SK-N-SH (cell line): ENCODE results near the gene DGKZ. TPM values are rescaled to one million over a fixed set of nuclear protein-coding genes. Genes with fewer than 3 reads are reported as not detected.

ENCODE experiments used
- CTCF ChIA-PET: fragments of 300-600, 350-600 bp; formaldehyde crosslinking; extraction: SDS; loops from one replicate; lab custom pipeline; 2021; lab: Yijun Ruan, JAX
- POLR2A ChIA-PET: fragments of 350-600 bp; sonication (Branson Sonifier 250); formaldehyde crosslinking; extraction: SDS; loops from one replicate; lab custom pipeline; 2020; ENCODE audit warnings: antibody characterized with exemption, inconsistent platforms; lab: Yijun Ruan, JAX
- DNase-seq: peaks from one replicate; pipeline ENCODE4 v3.0.0; 2012
- H2AFZ ChIP-seq: fragments of 200-600 bp; sonication (generic); 2 replicates; pipeline ENCODE4 v1.8.1; 2016; ENCODE audit warnings: antibody characterized with exemption, mild to moderate bottlenecking, low read depth
- H3F3A ChIP-seq: fragments of 200-600 bp; sonication (generic); replicated peaks from 2 replicates; pipeline ENCODE3; 2016; ENCODE audit warnings: antibody characterized with exemption, mild to moderate bottlenecking; ENCODE audit not compliant: insufficient read depth
- H3K27ac ChIP-seq, 2 experiments: fragments of 200-500 bp in 1 of 2; fragments of 200-600 bp in 1 of 2; sonication (Bioruptor generic) in 1 of 2; sonication (generic), shearing (Covaris generic) in 1 of 2; 2 replicates each; pipeline versions ENCODE4 v1.5.1 to v1.6.1; 2014 to 2016; ENCODE audit warnings: low read depth in 2 of 2, inconsistent platforms in 1 of 2, low read length in 1 of 2, mild to moderate bottlenecking in 1 of 2, mixed read lengths in 1 of 2
- H3K27me3 ChIP-seq: fragments of 200-600 bp; sonication (generic), shearing (Covaris generic); 2 replicates; pipeline ENCODE4 v1.6.1; 2016; ENCODE audit warnings: mixed run types; ENCODE audit not compliant: insufficient read depth
- H3K36me3 ChIP-seq, 2 experiments: fragments of 200-500 bp in 1 of 2; fragments of 200-600 bp in 1 of 2; sonication (Bioruptor generic) in 1 of 2; sonication (generic) in 1 of 2; replicated peaks in 1 of 2; 2 replicates each; pipeline versions ENCODE3 to v1.5.1; 2014 to 2016; ENCODE audit warnings: low read length in 1 of 2, mild to moderate bottlenecking in 1 of 2; ENCODE audit not compliant: insufficient read depth in 2 of 2, control insufficient read depth in 1 of 2
- H3K4me1 ChIP-seq, 2 experiments: fragments of 200-500 bp in 1 of 2; fragments of 200-600 bp in 1 of 2; sonication (Bioruptor generic) in 1 of 2; sonication (generic), shearing (Covaris generic) in 1 of 2; 2 replicates each; pipeline versions ENCODE4 v1.5.1 to v1.6.1; 2014 to 2016; ENCODE audit warnings: low read depth in 1 of 2, low read length in 1 of 2, mixed run types in 1 of 2; ENCODE audit not compliant: insufficient read depth in 2 of 2, control insufficient read depth in 1 of 2
- H3K4me2 ChIP-seq: fragments of 200-600 bp; sonication (generic), shearing (Covaris generic); 2 replicates; pipeline ENCODE4 v1.6.1; 2017; ENCODE audit warnings: mixed run types
- H3K4me3 ChIP-seq, 2 experiments: fragments of 200-500 bp in 1 of 2; fragments of 200-600 bp in 1 of 2; sonication (Bioruptor generic) in 1 of 2; sonication (generic), shearing (Covaris generic) in 1 of 2; 2 replicates each; pipeline versions ENCODE4 v1.5.1 to v1.8.1; 2014 to 2016; ENCODE audit warnings: low read depth in 2 of 2, inconsistent platforms in 1 of 2, low read length in 1 of 2, mild to moderate bottlenecking in 1 of 2, mixed read lengths in 1 of 2, moderate library complexity in 1 of 2
- H3K79me2 ChIP-seq: fragments of 200-600 bp; sonication (generic); 2 replicates; pipeline ENCODE4 v1.8.1; 2017; ENCODE audit warnings: mild to moderate bottlenecking; ENCODE audit not compliant: insufficient read depth
- H3K9ac ChIP-seq: fragments of 200-600 bp; sonication (generic); 2 replicates; pipeline ENCODE4 v1.6.1; 2017; ENCODE audit warnings: mixed run types
- H3K9me2 ChIP-seq: fragments of 200-600 bp; sonication (generic); 2 replicates; pipeline ENCODE4 v1.6.1; 2017; ENCODE audit warnings: mixed run types
- H3K9me3 ChIP-seq: fragments of 200-600 bp; sonication (generic); 2 replicates; pipeline ENCODE4 v1.6.1; 2017; ENCODE audit warnings: mixed run types, mild to moderate bottlenecking, moderate library complexity
- H4K20me1 ChIP-seq: fragments of 200-600 bp; sonication (generic); 2 replicates; pipeline ENCODE4 v1.6.1; 2017; ENCODE audit warnings: mild to moderate bottlenecking, mixed run types; ENCODE audit not compliant: insufficient read depth
- ELF1 ChIP-seq: IDR thresholded peaks from 2 replicates; pipeline ENCODE4 v1.4.0; 2012
- EZH2phosphoT487 ChIP-seq: fragments of 200-600 bp; sonication (generic); IDR thresholded peaks from 2 replicates; pipeline ENCODE4 v1.6.1; 2017; ENCODE audit warnings: low read depth, mixed run types, mild to moderate bottlenecking, antibody characterized with exemption, moderate library complexity, borderline replicate concordance
- FOXJ3 ChIP-seq: sonication (generic); formaldehyde crosslinking; IDR thresholded peaks from 2 replicates; pipeline ENCODE4 v1.5.1; 2020; ENCODE audit warnings: mild to moderate bottlenecking, missing genetic modification reagents
- FOXM1 ChIP-seq: IDR thresholded peaks from 2 replicates; pipeline ENCODE4 v1.4.0; 2012; ENCODE audit warnings: low read depth, mild to moderate bottlenecking
- GATA2 ChIP-seq: sonication (generic); formaldehyde crosslinking; IDR thresholded peaks from 2 replicates; pipeline ENCODE4 v1.5.0; 2020; ENCODE audit warnings: mild to moderate bottlenecking, missing genetic modification reagents
- MEF2A ChIP-seq: IDR thresholded peaks from 2 replicates; pipeline ENCODE4 v1.4.0; 2012; ENCODE audit warnings: low read depth, borderline replicate concordance
- NRF1 ChIP-seq: IDR thresholded peaks from 2 replicates; pipeline ENCODE4 v1.6.1; 2012; ENCODE audit warnings: low read depth, mild to moderate bottlenecking, low read length
- PBX3 ChIP-seq: IDR thresholded peaks from 2 replicates; pipeline ENCODE4; 2012
- POLR2AphosphoS5 ChIP-seq: IDR thresholded peaks from 2 replicates; pipeline ENCODE4 v1.6.1; 2012; ENCODE audit warnings: low read depth, low read length
- RAD21 ChIP-seq: IDR thresholded peaks from 2 replicates; pipeline ENCODE4 v1.6.1; 2012; ENCODE audit warnings: mild to moderate bottlenecking, low read length
- RFX5 ChIP-seq: IDR thresholded peaks from 2 replicates; pipeline ENCODE4 v1.6.1; 2012; ENCODE audit warnings: mild to moderate bottlenecking, improper control_type of control experiment, low read length
- RXRA ChIP-seq: IDR thresholded peaks from 2 replicates; pipeline ENCODE4 v1.4.0; 2012; ENCODE audit warnings: low read depth, mild to moderate bottlenecking, borderline replicate concordance
- SIN3A ChIP-seq: IDR thresholded peaks from 2 replicates; pipeline ENCODE4 v1.6.1; 2012; ENCODE audit warnings: low read depth, mild to moderate bottlenecking, low read length, moderate library complexity, borderline replicate concordance
- SMC3 ChIP-seq: IDR thresholded peaks from 2 replicates; pipeline ENCODE4 v1.6.1; 2012; ENCODE audit warnings: low read depth, low read length, improper control_type of control experiment
- TAF1 ChIP-seq: IDR thresholded peaks from 2 replicates; pipeline ENCODE4 v1.6.1; 2012; ENCODE audit warnings: low read depth, mild to moderate bottlenecking, low read length, moderate library complexity, borderline replicate concordance
- TEAD4 ChIP-seq: IDR thresholded peaks from 2 replicates; pipeline ENCODE4 v1.4.0; 2012; ENCODE audit warnings: mild to moderate bottlenecking, borderline replicate concordance; ENCODE audit not compliant: insufficient read depth
- WGBS: methylation state at CpG from one replicate; pipeline ENCODE4 v1.1.6; 2017; ENCODE audit warnings: low lambda C conversion rate; 5-methylcytosine and 5-hydroxymethylcytosine counted together
- polyA plus RNA-seq, 3 experiments: library from polyadenylated mRNA; depleted of rRNA; stranded (reverse); fragments of >200 nt; gene quantifications; 2 replicates each; pipeline ENCODE4 v1.2.3, GENCODE V29; 2012
- TF ChIP-seq, protein P1 (sequence below): IDR thresholded peaks from 2 replicates; pipeline ENCODE4 v1.4.0; 2012; ENCODE audit warnings: low read depth, borderline replicate concordance
- TF ChIP-seq, protein P2 (sequence below): IDR thresholded peaks from 2 replicates; pipeline ENCODE4 v1.6.1; 2012; ENCODE audit warnings: mild to moderate bottlenecking, low read depth, low read length, moderate library complexity
- TF ChIP-seq, protein P3 (sequence below): IDR thresholded peaks from 2 replicates; pipeline ENCODE4 v1.4.0; 2012; ENCODE audit warnings: low read depth, borderline replicate concordance

The DGKZ gene
- polyA plus RNA-seq, 1 of the 3 experiments (the other 2 are of a cell fraction) = 33.2 TPM

- ChIA-PET CTCF (interaction anchor here (1.0 to 18.0 kb wide), 5 partner anchors 14 to 174 kb away, joined by 3 to 423 read pairs (median 4); partner anchors contain the start of genes CHRM4 and DGKZ), POLR2A (no interaction called here)
- peaks cover 0 to 7% of the 10 kb centered on the region in 2 experiments for H3K36me3 ChIP-seq
- no peak overlapping the region for H3K4me3 ChIP-seq
- H2AFZ ChIP-seq = no peak overlapping the region
- no peaks in the 10 kb centered on the region for H4K20me1 ChIP-seq
- H3K4me2 ChIP-seq = no peak overlapping the region; the same call in 1 of the 2 replicates
- DNase-seq = no peak
- H3K27ac ChIP-seq = peak overlapping the region; percentile 89 to 91; a peak in 3 of 4 replicates
- peaks cover 35% of the 10 kb centered on the region for H3K79me2 ChIP-seq
- no peak for TF ChIP-seq FOXJ3
- no peak for TF ChIP-seq NRF1
- TF ChIP-seq, protein P1, sequence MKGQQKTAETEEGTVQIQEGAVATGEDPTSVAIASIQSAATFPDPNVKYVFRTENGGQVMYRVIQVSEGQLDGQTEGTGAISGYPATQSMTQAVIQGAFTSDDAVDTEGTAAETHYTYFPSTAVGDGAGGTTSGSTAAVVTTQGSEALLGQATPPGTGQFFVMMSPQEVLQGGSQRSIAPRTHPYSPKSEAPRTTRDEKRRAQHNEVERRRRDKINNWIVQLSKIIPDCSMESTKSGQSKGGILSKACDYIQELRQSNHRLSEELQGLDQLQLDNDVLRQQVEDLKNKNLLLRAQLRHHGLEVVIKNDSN = no peak
- TF ChIP-seq TAF1 = no peak
- no peak for TF ChIP-seq ELF1
- no peak for TF ChIP-seq MEF2A
- H3F3A ChIP-seq = peaks cover 6% of the 10 kb centered on the region
- peaks cover 32 to 54% of the 10 kb centered on the region in 2 experiments; a peak in 3 of 4 replicates for H3K4me1 ChIP-seq
- 0 out of 2 replicates have a peak overlapping the region, but pooled peaks have one; percentile 67 for H3K9ac ChIP-seq
- no peaks in the 10 kb centered on the region for H3K9me2 ChIP-seq
- H3K9me3 ChIP-seq = no peaks in the 10 kb centered on the region
- WGBS = 93% methylated on average over 7 of the region's 9 CpGs
- H3K27me3 ChIP-seq = no peaks in the 10 kb centered on the region
These were observed 16.8 kb downstream of the DGKZ start for GRCh38 chr11:46364056-46364455.

DNA sequence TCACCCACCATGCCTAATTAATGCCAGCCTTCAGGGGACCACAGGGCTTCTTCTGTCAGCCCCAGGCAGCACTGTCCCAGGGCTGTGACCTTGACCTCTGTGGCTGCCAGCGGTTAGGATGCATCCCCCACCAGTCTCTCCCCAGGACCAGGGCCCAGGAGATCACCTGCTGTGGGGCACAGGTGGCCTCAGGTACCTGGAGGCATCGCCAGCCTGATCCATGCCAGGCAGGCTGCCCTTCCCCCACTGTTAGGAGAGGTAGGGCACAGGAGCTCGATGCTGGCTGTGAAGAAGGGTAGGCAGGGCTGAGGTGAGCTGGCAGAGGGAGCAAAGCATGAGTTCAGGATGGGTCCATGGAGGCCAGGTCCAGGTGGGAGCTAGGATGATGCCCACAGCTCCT, 17.5 kb downstream of the DGKZ start:
- Histone ChIP-seq H3K27me3 (no peaks in the 10 kb centered on the region), H3K79me2 (peaks cover 32% of the 10 kb centered on the region), H3K36me3 (peaks cover 0 to 7% of the 10 kb centered on the region in 2 experiments), H3F3A (peaks cover 8% of the 10 kb centered on the region), H3K4me3 (no peak overlapping the region), H3K9ac (no peak overlapping the region), H3K4me2 (no peak overlapping the region), H3K9me2 (no peaks in the 10 kb centered on the region), H2AFZ (no peak overlapping the region), H4K20me1 (no peaks in the 10 kb centered on the region), H3K27ac (no peak overlapping the region; a peak in 1 of 4 replicates), H3K9me3 (no peaks in the 10 kb centered on the region), H3K4me1 (peaks cover 32 to 57% of the 10 kb centered on the region in 2 experiments; a peak in 3 of 4 replicates)
- 100% methylated on average over 2 of the region's 3 CpGs for WGBS
- POLR2A ChIA-PET = no interaction called here
- DNase-seq = no peak
- CTCF ChIA-PET = interaction anchor here (1.8 to 18.0 kb wide), 3 partner anchors 15 to 254 kb away, joined by 5 to 423 read pairs (median 77); partner anchors contain the start of genes CHRM4 and DGKZ
- TF ChIP-seq RXRA (no peak), RAD21 (no peak), NRF1 (no peak), GATA2 (CRISPR knock-in tag) (no peak), EZH2phosphoT487 (no peak), SIN3A (no peak), PBX3 (no peak), TEAD4 (no peak), POLR2AphosphoS5 (no peak), RFX5 (no peak), FOXJ3 (no peak), SMC3 (no peak), FOXM1 (no peak)
- TF ChIP-seq, protein P2, sequence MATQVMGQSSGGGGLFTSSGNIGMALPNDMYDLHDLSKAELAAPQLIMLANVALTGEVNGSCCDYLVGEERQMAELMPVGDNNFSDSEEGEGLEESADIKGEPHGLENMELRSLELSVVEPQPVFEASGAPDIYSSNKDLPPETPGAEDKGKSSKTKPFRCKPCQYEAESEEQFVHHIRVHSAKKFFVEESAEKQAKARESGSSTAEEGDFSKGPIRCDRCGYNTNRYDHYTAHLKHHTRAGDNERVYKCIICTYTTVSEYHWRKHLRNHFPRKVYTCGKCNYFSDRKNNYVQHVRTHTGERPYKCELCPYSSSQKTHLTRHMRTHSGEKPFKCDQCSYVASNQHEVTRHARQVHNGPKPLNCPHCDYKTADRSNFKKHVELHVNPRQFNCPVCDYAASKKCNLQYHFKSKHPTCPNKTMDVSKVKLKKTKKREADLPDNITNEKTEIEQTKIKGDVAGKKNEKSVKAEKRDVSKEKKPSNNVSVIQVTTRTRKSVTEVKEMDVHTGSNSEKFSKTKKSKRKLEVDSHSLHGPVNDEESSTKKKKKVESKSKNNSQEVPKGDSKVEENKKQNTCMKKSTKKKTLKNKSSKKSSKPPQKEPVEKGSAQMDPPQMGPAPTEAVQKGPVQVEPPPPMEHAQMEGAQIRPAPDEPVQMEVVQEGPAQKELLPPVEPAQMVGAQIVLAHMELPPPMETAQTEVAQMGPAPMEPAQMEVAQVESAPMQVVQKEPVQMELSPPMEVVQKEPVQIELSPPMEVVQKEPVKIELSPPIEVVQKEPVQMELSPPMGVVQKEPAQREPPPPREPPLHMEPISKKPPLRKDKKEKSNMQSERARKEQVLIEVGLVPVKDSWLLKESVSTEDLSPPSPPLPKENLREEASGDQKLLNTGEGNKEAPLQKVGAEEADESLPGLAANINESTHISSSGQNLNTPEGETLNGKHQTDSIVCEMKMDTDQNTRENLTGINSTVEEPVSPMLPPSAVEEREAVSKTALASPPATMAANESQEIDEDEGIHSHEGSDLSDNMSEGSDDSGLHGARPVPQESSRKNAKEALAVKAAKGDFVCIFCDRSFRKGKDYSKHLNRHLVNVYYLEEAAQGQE = no peak
- TF ChIP-seq, protein P3, sequence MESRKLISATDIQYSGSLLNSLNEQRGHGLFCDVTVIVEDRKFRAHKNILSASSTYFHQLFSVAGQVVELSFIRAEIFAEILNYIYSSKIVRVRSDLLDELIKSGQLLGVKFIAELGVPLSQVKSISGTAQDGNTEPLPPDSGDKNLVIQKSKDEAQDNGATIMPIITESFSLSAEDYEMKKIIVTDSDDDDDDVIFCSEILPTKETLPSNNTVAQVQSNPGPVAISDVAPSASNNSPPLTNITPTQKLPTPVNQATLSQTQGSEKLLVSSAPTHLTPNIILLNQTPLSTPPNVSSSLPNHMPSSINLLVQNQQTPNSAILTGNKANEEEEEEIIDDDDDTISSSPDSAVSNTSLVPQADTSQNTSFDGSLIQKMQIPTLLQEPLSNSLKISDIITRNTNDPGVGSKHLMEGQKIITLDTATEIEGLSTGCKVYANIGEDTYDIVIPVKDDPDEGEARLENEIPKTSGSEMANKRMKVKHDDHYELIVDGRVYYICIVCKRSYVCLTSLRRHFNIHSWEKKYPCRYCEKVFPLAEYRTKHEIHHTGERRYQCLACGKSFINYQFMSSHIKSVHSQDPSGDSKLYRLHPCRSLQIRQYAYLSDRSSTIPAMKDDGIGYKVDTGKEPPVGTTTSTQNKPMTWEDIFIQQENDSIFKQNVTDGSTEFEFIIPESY = no peak
